Lower leg skin (tissue), 3 donors: ENCODE measurements around the gene ZCWPW1.

Experiments used
- CTCF ChIP-seq, 3 donors: fragments of 450-650 bp; IDR thresholded peaks; one replicate each; pipeline ENCODE4 v1.5.1; 2016; ENCODE audit warnings: antibody characterized with exemption in 3 of 3, mild to moderate bottlenecking in 3 of 3, moderate library complexity in 2 of 3
- POLR2A ChIP-seq, 2 donors: fragments of 450-650 bp; IDR thresholded peaks; one replicate each; pipeline ENCODE4 v1.6.1; 2016 to 2017; ENCODE audit warnings: antibody characterized with exemption in 2 of 2, mild to moderate bottlenecking in 1 of 2, moderate library complexity in 1 of 2

GRCh38 chr7:100358857-100359212, 69.7 kb downstream of the ZCWPW1 start:
- TF ChIP-seq POLR2A (IDR thresholded peaks at IDR 0.05) (no peak), CTCF (IDR thresholded peaks at IDR 0.05) (no peak)
